ENCODE results near the gene IFIT1. TPM values are rescaled to one million over a fixed set of nuclear protein-coding genes. Genes with fewer than 3 reads are reported as not detected.
"Not testable (repeated sequence)": the region's sequence is repeated elsewhere in the genome, so short reads cannot be mapped to it uniquely, and the experiment has no call there.

The IFIT1 gene
- polyA plus RNA-seq, 3 donors, result 19.1 to 22.9 (median 20.9) TPM

DNA sequence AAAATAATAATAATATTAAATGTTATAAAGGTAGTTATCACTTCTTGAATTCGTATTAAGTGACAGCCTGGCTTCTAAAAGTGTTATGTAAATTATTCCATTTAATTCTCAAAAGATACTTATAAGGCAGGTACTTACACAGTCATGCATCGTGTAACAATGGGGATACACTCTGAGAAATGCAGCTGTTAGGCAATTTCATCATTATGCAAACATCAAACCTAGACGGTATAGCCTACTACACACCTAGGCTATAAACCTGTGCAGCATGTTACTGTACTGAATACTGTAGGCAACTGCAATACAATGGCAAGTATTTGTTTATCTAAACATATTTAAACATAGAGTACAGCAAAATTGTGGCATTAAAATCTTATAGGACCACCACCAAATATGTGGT, 1.5 kb downstream of the IFIT1 start:
- no peak for DNase-seq (ENCODE audit: low read depth in 3 of 3, low spot score in 2 of 3)

DNA sequence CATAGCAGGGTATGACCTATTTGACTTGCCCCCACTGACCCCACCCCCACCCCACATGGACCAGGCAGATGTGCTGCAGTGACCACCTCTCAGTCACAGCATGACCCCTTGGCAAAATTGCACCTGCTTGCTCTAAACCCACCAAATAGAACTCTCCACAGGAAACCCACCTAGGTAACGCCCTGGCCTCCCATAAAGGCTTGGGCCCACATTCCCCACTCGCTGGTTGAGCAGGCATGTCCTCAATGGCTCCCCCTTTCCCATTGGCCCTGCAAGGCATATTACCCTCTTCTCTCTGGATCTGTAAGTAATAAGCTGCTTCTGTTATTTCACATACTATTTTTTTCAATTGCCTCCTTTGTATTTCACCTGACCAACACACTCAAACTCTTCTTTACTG, 2.7 kb downstream of the IFIT1 start:
- DNase-seq (ENCODE audit: low read depth in 3 of 3, low spot score in 2 of 3), result no peak

DNA sequence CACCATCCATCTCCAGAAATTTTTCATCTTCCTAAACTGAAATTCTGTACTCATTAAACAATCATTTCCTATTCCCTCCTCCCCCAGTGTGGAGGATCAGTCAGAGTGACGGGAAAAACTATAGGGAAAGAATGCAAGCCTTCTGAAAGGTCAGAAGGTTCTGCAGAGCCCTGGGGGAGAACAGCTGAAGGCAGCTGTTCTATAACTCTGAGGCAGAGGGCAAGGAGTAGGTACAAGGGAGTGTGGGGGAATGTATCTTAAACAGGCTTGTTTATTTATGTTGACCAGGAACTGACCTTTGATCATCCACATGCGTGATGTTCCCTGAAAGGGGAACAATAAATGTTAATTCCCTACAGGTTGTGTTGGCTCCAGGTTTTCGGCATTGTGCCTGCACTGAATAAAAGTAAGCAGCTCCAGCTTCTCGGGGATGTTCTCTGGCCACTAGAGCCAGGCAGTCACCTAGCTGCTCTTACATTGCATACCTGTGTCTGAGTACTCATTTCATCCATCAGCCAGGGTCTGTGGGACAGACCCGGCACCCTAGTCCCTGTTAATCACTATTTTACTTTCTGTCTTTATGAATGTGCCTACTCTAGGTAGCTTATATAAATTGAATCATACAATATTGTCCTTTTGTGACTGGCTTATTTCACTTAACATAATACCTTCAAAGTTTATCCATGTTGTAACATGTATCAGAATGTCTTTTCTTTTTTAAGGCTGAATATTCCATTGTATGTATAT, 5.8 kb downstream of the IFIT1 start:
- no peak for DNase-seq (ENCODE audit: low read depth in 3 of 3, low spot score in 2 of 3)

DNA sequence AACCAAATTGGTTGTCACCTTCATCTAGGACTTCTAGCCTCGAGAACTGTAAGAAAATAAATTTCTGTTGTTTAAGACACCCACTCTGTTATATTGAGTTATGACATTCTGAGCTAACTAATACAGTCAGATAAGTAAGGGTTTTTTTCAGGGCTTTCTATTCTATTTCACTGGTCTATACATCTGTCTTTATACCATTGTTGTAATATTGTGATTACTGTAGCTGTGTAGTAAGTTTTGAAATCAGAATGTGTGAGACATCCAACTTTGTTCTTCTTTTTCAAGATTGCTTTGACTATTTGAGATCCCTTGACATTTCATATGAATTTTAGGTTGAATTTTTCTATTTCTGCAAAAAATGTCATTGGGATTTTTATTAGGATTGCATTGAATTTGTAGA, 7.5 kb downstream of the IFIT1 start:
- DNase-seq (ENCODE audit: low read depth in 3 of 3, low spot score in 2 of 3), result no peak

DNA sequence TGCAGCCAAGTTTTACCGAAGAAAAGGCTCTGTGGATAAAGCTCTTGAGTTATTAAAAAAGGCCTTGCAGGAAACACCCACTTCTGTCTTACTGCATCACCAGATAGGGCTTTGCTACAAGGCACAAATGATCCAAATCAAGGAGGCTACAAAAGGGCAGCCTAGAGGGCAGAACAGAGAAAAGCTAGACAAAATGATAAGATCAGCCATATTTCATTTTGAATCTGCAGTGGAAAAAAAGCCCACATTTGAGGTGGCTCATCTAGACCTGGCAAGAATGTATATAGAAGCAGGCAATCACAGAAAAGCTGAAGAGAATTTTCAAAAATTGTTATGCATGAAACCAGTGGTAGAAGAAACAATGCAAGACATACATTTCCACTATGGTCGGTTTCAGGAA, 10.6 kb downstream of the IFIT1 start:
- no peak for DNase-seq (ENCODE audit: low read depth in 3 of 3, low spot score in 2 of 3)

DNA sequence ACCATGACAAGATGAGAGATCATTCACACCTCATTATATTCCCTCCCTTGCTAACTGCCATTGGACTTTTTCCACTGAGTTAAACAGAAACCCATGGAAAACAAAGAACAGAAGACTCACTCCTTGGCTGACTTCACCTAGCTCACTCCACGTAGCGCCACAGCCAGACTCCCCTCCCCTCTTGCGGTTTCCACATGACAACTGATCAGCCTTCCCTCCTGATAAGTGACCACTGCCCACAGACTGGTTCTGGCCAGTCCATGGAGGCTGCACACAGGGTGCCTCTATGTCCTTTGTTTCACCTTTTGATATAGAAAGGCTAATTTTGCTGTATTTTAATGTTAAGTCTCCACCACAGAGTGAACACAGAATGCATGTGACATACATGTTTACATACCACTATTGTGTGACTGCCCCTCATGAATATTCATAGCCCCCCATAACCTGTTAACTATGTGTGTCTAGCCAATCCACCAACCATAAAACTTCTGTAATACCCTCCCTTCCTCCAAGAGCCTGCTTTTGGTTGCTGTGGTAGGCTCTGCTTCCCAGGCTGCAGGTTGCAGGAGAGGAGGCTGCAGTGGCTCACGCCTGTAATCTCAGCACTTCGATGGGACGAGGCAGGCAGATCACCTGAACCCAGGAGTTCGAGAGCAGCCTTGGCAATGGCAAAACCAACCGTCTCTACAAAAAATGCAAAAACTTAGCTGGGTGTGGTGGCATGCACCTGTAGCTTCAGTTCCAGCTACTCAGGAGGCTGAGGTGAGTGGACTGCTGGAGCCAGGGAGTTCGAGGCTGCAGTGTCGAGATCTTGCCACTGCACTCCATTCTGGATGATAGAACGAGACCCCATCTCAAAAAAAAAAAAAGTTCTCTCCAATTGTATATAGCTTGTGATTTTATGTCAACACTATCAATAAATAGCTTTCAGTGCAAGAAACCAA, 12.0 kb downstream of the IFIT1 start:
- DNase-seq (ENCODE audit: low read depth in 3 of 3, low spot score in 2 of 3), result no peak

DNA sequence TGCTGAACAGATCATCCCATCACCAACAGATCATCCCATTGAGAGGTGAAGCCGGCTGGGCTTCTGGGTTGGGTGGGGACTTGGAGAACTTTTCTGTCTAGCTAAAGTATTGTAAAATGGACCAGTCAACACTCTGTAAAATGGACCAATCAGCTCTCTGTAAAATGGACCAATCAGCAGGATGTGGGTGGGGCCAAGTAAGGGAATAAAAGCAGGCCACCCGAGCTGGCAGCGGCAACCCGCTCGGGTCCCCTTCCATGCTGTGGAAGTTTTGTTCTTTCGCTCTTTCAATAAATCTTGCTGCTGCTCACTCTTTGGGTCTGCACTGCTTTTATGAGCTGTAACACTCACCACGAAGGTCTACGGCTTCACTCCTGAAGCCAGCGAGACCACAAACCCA, 13.8 kb downstream of the IFIT1 start:
- not testable (repeated sequence) for DNase-seq (ENCODE audit: low read depth in 3 of 3, low spot score in 2 of 3)

DNA sequence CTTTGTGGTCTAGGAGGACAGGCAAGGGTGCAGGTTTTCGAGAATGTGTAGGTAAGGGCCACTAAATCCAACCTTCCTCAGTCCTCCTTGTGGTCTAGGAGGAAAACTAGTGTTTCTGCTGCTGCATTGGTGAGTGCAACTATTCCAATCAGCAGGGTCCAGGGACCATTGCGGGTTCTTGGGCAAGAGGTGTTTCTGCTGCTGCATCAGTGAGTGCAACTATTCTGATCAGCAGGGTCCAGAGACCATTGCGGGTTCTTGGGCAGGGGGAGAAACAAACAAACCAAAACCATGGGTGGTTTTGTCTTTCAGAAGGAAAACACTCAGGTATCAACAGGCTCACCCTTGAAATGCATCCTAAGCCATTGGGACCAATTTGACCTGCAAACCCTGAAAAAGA, 15.4 kb downstream of the IFIT1 start:
- DNase-seq (ENCODE audit: low read depth in 3 of 3, low spot score in 2 of 3), result not testable (repeated sequence)

DNA sequence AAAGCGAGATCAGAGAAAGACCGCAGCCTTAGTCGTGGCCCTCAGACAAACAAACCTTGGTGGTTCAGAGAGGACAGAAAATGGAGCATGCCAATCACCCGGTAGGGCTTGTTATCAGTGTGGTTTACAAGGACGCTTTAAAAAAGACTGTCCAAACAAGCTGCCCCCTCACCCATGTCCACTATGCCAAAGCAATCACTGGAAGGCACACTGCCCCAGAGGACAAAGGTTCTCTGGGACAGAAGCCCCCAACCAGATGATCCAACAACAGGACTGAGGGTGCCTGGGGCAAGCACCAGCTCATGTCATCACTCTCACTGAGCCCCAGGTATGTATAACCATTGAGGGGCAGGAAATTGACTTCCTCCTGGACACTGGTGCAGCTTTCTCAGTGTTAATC, 16.9 kb downstream of the IFIT1 start:
- DNase-seq (ENCODE audit: low read depth in 3 of 3, low spot score in 2 of 3), result not testable (repeated sequence)

DNA sequence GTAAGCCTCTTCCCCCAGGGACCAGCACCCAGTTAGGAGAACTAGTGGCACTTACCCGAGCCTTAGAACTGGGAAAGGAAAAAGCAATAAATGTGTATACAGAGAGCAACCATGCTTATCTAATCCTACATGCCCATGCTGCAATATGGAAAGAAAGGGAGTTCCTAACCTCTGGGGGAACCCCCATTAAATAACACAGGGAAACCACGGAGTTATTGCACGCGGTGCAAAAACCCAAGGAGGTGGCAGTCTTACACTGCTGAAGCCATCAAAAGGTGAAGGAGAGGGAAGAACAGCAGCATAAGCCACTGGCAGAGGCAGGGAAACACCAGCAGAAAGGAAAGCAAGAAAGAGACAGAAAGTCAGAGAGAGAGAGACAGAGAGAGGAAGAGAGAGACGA, 18.1 kb downstream of the IFIT1 start:
- not testable (repeated sequence) for DNase-seq (ENCODE audit: low read depth in 3 of 3, low spot score in 2 of 3)

DNA sequence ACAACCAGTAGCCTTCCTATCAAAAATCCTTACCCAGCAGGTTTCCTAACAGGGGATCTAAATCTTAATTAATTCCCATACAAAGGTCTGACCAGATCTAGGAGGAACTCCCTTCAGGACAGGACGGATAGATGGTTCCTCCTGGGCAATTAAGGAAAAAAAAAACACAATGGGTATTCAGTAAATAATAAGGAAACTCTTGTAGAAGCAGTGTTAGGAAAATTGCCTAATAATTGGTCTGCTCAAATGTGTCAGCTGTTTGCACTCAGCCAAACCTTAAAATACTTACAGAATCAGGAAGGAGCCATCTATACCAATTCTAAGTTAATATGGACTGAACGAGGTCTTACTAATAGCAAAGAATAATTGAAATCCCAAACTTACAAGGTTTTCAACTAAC, 18.7 kb downstream of the IFIT1 start:
- not testable (repeated sequence) for DNase-seq (ENCODE audit: low read depth in 3 of 3, low spot score in 2 of 3)

DNA sequence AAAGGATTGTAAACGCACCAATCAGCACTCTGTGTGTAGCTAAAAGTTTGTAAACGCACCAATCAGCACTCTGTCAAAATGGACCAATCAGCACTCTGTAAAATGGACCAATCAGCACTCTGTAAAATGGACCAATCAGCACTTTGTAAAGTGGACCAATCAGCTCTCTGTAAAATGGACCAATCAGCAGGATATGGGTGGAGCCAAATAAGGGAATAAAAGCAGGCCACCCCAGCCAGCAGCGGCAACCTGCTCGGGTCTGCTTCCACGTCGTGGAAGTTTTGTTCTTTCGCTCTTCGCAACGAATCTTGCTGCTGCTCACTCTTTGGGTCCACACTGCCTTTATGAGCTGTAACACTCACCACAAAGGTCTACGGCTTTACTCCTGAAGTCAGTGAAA, 19.9 kb downstream of the IFIT1 start:
- not testable (repeated sequence) for DNase-seq (ENCODE audit: low read depth in 3 of 3, low spot score in 2 of 3)

DNA sequence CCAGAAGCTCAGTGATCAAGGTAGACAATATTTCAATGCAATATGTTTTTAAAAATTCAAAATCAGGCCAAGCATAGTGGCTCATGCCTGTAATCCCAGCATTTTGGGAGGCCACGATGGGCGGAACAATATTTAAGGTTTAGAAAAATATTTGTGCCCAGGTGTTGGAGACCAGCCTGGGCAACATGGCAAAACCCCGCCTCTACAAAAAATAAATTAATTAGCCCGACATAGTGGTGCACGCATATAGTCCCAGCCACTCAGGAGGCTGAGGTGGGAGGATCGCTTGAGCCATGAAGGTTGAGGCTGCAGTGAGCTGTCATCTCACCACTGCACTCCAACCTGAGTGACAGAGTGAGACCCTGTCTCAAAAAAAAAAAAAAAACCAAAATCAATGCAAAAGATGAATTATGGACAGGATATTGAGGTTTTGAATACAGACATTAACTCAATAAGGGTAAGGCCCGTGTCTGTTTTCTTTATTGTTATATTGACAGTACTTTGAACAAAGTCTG, 21.0 kb downstream of the IFIT1 start:
- no peak for DNase-seq (ENCODE audit: low read depth in 3 of 3, low spot score in 2 of 3)

DNA sequence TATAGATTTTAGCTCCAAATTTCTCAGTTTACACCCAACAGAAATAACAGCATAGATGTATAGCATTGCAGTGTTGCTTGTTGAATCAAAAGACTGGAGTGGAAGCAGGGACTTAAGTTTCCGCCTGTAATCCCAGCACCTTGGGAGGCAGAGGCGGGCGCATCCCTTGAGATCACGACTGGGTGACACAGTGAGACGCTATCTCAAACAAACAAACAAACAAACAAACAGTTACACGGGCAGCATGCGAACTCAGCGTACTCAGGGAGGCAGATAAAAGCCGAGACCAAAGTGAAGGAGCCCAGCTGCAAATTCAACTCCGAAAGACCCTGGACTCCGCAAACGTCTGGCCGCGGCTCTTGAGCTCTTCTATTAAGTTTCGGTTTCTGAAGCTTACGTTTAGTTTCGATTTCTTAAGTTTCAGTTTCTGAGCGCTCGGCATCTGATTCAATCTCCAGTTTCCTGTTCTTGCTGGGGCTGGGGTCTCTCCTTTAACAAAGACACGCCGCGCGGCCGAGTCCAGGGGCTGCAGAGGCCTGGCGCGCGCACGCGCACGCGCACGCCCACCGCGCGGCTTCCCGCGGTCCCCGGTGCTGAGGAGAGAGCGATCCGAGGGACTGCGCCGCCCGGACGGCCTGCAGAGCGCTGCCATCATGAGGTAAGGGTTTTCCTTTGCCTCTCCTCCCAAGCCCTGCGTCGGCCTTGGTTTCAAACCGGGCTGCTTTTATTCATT, 21.9 kb downstream of the IFIT1 start, which contains the start of gene IFIT5:
Gene IFIT5, plus strand, starts transcription at position 423 of the 733 bp plus-strand sequence. Its CDS starts 231 bp downstream, at position 654.
- DNase-seq (ENCODE audit: low read depth in 3 of 3, low spot score in 2 of 3), result peak; percentile 77 to 82 (median 78)

DNA sequence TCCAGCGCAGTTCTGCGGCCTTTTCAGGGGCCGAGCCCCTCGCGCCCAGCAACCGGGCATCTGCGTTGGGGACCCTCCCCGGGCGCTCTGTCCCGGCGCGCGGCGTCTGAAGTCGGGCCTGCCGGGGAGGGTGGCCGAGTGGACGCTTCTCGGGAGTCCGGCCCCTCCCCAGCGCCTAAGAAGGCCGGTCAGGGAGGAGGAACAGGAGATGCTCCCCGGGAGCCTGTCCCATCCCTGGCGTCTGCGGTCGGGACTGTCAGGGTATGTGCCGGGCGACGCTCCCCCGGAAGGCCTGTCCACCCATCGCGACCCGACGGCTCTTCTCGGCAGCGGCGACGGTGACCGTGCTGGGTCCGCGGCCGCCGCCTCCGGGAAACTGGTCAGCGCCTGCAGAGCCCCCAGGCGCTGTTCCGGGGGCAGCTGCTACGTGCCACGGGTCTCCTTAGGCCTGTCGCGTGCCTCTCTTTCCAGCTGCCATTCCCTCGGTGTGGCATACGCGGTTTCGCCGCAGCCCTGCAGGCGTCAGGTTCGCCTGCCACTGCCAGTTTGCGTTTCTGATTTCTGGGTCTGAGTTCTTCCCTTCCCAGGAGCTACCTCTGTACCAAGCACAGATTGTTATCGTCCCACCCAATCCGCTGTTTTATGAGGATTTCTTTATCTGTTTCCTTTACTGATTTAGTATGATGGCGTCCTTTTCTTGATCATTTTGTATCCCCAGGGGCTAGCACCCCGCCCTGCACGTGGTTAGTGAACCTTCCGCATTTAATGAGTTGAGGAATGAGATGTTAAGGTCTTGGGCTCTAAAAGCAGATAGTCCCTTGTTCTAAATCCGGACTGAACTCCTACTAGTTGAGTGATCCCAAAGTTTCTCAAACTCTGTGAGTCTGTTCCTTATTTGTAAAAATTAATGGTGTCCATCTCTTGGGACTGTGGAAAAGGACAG, 22.7 kb downstream of the IFIT1 start:
- DNase-seq (ENCODE audit: low read depth in 3 of 3, low spot score in 2 of 3), result no peak

DNA sequence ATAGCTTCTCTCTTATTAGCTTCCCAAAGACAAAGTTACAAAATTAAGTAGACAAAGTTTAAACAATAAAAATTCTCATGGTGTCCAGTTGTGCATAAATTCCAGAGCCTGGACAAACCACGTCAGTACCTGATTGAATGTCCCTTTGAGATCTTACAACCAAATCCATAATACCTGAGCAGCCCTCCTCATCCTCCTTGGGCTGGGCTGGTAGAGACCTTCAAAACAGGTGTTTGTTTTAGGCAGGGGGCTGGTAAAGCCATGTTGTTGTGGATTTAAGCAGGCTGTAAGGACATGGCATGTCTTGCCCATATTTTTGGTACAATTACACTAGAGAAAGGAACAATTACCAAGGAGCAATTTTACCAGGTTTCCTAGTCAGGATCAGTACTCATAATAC, 24.0 kb downstream of the IFIT1 start:
- no peak for DNase-seq (ENCODE audit: low read depth in 3 of 3, low spot score in 2 of 3)

DNA sequence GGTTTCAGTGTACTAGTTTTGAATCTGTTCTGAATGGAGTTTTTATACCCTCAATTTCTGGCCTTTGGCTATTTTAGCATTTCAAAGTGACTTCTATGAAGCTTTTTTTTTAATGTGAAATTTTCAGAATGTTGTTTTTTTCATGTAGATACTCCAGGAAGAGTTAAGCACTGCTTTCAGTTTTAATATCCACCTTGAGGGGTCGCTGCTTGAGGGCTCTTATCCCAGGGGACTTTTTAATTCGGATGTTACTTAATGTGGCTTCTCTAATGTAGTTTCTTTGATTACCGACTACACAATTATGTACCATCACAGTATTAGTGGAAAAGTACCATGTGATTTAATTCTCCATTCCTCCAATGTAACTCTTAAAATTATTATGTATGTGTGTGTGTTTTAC, 27.1 kb downstream of the IFIT1 start:
- DNase-seq (ENCODE audit: low read depth in 3 of 3, low spot score in 2 of 3), result no peak

DNA sequence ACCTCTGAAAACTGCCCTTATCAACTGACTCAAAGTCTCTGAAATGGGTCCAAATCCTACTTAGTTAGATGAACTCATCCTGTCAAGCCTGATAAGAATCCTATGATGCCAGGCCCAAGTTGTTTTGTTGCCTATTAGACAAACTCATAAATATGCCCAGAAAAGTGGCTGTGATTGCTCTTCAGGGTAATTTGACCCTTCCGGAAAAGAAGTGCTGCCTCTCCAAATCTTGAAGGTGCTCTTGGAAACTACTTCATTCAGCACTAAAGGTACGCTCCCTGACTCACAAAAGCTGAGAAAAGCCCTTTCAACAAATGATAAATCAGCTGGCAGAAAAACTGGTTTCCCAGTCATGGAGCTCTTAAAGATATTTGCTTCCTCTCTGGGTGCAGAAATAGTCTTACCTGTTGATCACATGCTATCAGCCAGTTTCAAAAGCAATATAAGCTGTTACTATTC, 28.6 kb downstream of the IFIT1 start:
- DNase-seq (ENCODE audit: low read depth in 3 of 3, low spot score in 2 of 3), result no peak

DNA sequence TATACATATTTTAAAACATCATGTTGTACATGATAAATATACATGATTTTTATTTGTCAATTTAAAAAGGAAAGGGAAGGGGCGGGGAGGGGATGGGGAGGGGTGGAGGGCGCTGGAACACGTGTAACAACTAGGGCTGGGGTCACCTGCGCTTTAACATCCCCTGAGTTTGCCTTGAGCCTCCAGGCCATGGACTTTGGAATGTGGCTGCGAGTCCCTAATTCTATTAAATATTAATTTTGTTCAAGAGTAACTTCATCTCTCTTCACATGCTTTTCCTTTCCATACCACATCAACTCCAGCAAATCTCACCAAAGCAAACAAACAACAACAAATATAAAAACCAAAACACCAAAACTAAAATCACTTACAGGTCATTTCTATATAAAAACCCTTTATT, 32.6 kb downstream of the IFIT1 start:
- DNase-seq (ENCODE audit: low read depth in 3 of 3, low spot score in 2 of 3), result no peak
